Fibroblast of skin of left quadriceps (primary cell): ENCODE data around the gene SP1.
"Not testable (repeated sequence)": the region's sequence is repeated elsewhere in the genome, so short reads cannot be mapped to it uniquely, and the experiment has no call there.

ENCODE experiments used
- DNase-seq, 2 experiments: peaks; one replicate each; pipeline ENCODE4 v3.0.0-alpha.2; 2013; ENCODE audit warnings: low read depth in 2 of 2

The SP1 gene

GRCh38 chr12:53358836-53359419 lies 21.0 kb upstream of the SP1 start:
- no peak for DNase-seq

- DNase-seq: not testable (repeated sequence)
Observed at GRCh38 chr12:53361638-53362037, 18.3 kb upstream of the SP1 start.

GRCh38 chr12:53365245-53365904 lies 14.6 kb upstream of the SP1 start:
- no peak for DNase-seq

GRCh38 chr12:53373554-53374133 lies 6.3 kb upstream of the SP1 start:
- not testable (repeated sequence) for DNase-seq

- not testable (repeated sequence) for DNase-seq
Observed at GRCh38 chr12:53374277-53374676, 5.7 kb upstream of the SP1 start.

GRCh38 chr12:53376747-53377146 lies 3.2 kb upstream of the SP1 start:
- DNase-seq: no peak

GRCh38 chr12:53378222-53378621 lies 1.8 kb upstream of the SP1 start:
- no peak for DNase-seq

GRCh38 chr12:53378724-53379388 lies 1.1 kb upstream of the SP1 start:
- DNase-seq: no peak

GRCh38 chr12:53379389-53380103 lies 430 bp upstream of the SP1 start:
- peak; percentile 100 for DNase-seq

GRCh38 chr12:53380794-53381730 lies 1.1 kb downstream of the SP1 start:
- no peak for DNase-seq

GRCh38 chr12:53381731-53382630 lies 2.0 kb downstream of the SP1 start:
- no peak for DNase-seq

- DNase-seq: no peak
Observed at GRCh38 chr12:53383258-53383657, 3.3 kb downstream of the SP1 start.

- not testable (repeated sequence) for DNase-seq
Observed at GRCh38 chr12:53386381-53386780, 6.4 kb downstream of the SP1 start.

- no peak for DNase-seq
Observed at GRCh38 chr12:53388932-53389331, 9.0 kb downstream of the SP1 start.

GRCh38 chr12:53389702-53390101 lies 9.7 kb downstream of the SP1 start:
- DNase-seq: no peak

- DNase-seq: no peak
Observed at GRCh38 chr12:53391724-53392123, 11.7 kb downstream of the SP1 start.

GRCh38 chr12:53399896-53400295 lies 19.9 kb downstream of the SP1 start:
- no peak for DNase-seq

- DNase-seq: not testable (repeated sequence)
Observed at GRCh38 chr12:53402351-53402750, 22.4 kb downstream of the SP1 start.

GRCh38 chr12:53402871-53403270 lies 22.9 kb downstream of the SP1 start:
- DNase-seq: no peak

GRCh38 chr12:53410951-53411350 lies 31.0 kb downstream of the SP1 start:
- no peak for DNase-seq
